ENCODE results near the gene NFYC.

GRCh38 chr1:40723196-40723955, 31.9 kb downstream of the NFYC start:
- TF ChIP-seq CTCF (IDR thresholded peaks at IDR 0.05) (no peak), POLR2A (IDR thresholded peaks at IDR 0.05) (no peak)

Data from uterus (tissue), 2 donors.